NCI-H226 (cell line): ENCODE measurements around the gene PTP4A2.
"Not testable (repeated sequence)": the region's sequence is repeated elsewhere in the genome, so short reads cannot be mapped to it uniquely, and the experiment has no call there.

Source experiments
- DNase-seq: peaks from one replicate; pipeline ENCODE4 v3.0.0-alpha.2; 2015

The PTP4A2 gene

GRCh38 chr1:31923901-31924535, 14.2 kb downstream of the PTP4A2 start:
- DNase-seq: no peak

DNA sequence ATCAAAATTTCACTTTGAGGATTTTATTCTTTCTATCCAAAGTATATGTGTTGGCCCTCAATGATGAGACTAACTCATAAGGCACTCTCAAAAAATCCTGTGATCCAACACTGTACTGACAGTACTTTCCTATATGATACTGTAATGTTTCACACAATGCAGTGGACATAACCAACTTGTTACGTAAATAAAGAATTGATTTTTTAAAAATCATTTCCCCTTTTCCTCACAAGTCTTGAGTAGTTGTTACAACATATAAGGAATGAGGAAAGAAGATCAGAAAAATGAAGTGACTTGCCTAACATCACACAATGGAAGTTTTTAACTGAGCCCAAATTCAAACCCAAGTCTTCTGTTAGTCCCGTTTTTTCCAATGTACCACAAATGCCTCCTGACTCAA, 17.2 kb downstream of the PTP4A2 start:
- no peak for DNase-seq

DNA sequence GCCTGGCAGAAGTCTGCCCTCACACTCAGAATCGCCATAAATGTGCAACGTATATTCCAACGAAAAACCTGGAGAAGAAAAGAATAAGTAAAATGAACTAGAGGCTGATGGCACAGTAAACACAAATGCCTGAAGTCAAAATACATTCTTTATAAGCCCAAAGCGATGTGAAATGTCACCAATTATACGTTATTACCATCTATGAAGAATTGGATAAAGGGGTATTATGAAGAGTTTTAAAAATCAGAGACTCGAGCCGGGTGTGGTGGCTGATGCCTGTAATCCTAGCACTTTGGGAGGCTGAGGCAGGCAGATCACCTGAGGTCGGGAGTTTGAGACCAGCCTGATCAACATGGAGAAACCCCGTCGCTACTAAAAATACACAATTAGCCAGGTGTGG, 18.6 kb downstream of the PTP4A2 start:
- no peak for DNase-seq

DNA sequence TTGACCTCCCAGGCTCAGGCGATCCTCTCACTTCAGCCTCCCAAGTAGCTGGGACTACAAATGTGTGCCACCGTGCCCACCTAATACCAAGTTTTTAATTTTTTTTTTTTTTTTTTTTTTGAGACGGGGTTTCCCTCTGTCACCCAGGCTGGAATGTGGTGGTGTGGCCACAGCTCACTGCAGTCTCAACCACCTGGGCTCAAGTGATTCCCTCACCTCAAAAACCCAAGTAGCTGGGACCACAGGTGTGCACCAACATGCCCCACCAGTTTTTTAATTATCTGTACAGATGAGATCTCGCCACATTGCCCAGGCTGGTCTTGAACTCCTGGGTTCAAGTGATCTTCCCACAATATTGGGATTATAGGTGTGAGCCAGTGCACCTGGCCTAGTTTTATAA, 22.7 kb downstream of the PTP4A2 start:
- no peak for DNase-seq

DNA sequence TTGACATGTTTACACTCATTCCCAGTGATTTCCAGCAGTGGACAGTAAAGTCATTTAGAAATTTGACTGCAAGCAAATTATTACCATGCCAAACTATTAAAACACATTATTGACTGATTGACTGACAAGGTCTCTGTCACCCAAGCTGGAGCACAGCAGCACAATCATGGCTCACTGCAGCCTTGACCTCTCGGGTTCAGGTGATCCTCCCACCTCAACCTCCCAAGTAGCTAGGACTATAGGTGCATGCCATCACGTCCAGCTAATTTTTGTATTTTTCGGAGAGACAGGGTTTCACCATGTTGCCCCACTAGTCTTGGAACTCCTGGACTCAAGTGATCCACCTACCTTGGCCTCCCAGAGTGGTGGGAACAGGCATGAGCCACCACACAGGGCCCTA, 24.2 kb downstream of the PTP4A2 start:
- no peak for DNase-seq

GRCh38 chr1:31912839-31913239, 25.3 kb downstream of the PTP4A2 start:
- no peak for DNase-seq

DNA sequence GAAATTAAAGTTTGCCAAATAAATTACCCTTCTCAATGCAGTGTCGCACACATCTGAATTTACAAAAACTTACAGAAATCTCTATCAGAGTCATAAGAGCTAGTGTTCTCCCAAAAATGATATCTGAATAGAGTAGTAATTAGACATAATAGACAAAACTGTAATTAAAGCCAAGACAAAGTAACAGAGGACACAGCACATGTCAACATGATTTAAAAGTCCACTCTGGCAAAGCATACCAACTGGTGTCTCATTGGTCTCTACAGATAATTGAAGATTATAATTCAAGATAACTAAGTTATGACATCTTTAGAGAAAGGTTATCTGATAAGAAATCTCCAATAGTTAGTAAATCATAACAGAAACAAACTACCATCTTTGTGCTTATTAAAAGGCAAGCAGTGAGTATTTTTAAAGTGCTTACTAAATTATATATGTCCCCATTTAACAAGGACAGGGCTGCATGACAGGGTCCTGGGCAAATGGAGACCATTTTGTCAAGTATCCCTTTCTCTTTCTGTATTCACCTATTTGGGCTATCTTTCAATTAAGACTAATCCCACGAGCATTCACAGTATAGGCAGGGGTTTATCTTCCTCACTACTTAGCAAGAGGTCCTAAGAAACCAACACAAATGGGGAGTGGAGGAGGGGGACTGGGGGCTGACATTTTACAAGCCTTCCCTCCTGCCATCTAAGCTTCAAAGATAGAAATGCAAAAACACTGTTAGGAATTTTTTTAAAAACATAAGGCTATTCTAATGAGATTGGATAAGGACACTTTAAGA, 26.0 kb downstream of the PTP4A2 start:
- DNase-seq: no peak

- DNase-seq: no peak
Observed at GRCh38 chr1:31910933-31911332, 27.2 kb downstream of the PTP4A2 start.

DNA sequence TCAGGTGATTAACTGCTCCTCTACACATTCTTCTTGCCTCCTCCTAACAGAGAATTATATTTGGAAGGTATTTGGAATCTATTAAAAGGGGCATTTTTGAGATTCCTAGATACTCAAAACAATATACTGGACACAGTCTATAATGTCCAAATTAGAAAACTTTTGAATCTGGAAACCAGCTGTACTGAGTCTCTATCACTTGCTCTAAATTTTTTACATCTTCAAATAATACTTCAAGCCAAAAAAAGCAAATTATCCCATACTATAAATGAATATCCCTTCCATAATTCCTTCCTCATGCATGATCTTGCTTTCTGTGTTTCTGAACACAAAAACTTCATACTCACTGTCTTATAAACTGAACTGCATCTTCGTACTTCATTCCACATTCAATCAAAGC, 28.5 kb downstream of the PTP4A2 start:
- no peak for DNase-seq

DNA sequence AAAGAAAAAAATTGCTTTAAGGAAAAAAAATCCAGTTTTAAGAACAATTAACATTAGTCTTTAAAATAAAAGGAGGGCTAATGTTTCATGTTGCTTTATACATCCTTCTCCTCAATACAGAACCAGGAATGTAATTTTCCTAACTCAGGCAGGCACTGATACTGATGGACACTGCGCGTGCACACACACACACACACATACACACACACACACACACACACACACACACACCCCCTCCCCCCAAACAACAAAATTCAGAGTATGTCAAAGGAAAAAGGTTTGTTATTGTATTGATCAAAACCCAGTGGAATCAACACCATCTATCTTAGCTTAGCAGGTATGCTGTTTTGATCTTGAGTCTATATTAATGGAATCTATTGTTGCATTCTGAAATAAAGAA, 31.6 kb downstream of the PTP4A2 start:
- no peak for DNase-seq

DNA sequence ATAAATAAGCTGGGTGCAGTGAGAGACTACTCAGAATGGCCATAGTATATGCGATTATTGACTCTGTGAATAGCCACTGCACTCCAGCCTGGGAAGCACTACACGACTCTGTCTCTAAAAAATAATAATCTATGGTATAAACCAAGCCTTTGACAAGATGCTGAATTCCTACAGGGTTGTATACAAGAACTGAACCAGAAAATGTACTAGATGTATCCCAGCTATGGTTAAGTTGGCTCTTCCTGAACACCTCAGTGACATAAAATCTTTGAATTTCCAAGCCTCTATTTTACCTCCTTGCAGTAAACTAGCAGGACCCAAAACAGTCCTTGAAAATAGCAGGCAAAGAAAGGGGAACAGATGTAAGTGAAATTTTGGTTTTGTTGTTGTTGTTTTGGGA, 32.5 kb downstream of the PTP4A2 start:
- no peak for DNase-seq

DNA sequence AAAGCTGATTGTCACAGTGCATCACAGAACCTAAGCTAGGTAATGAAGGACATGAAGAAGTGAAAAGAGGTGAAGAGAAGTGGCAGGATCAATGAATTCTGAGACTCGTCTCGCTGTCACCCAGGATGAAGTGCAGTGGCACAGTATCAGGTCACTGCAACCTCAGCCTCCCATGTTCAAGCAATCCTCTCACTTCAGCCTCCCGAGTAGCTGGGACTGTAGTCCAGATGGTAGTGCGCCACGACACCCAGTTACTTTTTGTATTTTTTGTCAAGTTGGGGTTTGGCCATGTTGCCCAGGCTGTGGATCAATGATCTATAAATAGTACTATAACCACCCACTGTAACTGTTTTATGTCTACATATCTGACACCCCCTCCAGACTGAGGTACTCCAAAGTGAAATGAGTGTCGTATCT, 33.1 kb downstream of the PTP4A2 start:
- DNase-seq: no peak

DNA sequence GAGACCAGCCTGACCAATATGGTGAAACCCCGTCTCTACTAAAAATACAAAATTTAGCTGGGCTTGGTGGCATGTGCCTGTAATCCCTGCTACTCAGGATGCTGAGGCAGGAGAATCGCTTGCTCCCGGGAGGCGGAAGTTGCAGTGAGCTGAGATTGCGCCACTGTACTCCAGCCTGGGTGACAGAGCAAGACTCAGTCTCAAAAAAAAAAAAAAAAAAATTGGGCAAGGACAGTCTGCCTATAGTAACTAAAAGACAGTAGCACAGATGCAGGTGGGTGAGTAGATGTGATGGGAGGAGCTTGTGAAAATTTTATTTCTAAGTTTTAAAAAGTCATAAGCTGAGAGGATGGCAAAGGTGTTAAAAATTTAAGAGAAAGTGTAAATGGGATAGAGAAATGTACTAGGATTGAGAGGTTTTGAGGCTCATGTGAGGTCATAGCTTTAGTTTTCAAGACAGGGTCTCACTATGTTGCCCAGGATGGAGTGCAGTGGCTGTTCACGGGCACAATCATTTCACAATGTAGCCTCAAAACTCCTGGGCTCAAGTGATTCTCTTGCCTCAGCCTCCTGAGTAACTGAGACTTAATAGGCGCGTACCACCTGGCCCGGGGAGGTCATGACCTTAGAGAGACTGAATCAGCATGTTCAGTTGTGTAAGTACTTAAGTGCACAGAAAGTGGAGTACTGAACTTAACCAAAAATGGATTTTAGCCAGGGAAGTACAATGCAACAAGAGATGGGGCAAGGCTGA, 33.7 kb downstream of the PTP4A2 start:
- DNase-seq: no peak

DNA sequence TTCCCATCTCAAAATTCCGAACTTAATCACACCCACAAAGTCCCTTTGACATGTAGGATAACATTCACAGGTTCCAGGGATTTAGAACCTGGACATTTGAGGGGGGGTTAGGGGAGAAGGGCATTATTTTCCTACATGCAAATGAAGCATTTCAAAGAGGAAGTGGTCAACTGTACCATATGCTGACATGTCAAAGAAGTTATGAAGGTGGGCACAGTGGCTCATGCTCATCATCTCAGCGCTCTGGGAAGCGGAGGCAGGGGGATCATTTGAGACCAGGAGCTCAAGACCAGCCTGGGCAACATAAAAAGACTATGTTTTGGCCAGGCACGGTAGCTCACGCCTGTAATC, 35.7 kb downstream of the PTP4A2 start:
- DNase-seq: no peak

- no peak for DNase-seq
Observed at GRCh38 chr1:31901838-31902509, 36.2 kb downstream of the PTP4A2 start.

GRCh38 chr1:31900790-31901189, 37.4 kb downstream of the PTP4A2 start:
- no peak for DNase-seq

- DNase-seq: no peak
Observed at GRCh38 chr1:31897526-31898100, 40.6 kb downstream of the PTP4A2 start.

DNA sequence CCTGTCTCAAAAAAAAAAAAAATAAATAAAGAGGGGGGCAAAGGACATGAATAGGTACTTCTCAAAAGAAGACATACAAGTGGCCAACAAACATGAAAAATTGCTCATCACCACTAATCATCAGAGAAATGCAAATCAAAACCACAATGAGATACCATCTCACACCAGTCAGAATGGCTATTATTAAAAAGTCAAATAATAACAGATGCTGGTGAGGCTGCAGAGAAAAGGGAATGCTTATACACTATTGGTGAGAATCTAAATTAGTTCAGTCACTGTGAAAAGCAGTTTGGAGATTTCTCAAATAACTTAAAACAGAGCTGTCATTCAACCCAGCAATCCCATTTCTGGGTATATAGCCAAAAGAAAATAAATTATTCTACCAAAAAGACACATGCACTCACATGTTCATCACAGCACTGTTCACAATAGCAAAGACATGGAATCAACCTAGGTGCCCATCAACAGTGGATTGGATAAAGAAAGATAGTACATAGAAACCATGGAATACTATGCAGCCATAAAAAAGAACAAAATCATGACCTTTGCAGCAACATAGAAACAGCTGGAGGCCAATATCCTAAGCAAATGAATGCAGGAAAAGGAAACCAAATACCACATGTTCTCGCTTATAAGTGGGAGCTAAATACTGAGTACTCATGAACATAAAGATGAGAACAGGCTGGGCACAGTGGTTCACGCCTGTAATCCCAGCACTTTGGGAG, 42.5 kb downstream of the PTP4A2 start:
- not testable (repeated sequence) for DNase-seq

DNA sequence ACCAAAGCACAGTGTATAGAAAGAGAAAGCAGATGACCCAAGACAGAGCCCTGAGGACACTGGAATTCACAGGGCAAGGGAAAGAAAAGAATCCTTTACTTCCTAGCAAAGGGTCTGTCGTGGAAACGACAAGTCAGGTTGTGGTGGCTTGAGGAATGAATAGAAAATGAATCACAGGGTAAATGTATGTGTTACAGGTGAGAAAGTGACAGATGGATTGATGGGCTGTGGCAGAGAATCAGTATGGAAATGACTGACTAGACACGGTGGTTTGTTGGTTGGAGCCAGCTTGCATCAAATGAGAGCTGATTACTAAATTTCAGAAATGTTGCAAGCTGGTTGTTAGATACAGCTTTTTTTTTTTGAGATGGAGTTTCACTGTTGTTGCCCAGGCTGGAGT, 46.9 kb downstream of the PTP4A2 start:
- DNase-seq: no peak

GRCh38 chr1:31888291-31888690, 49.9 kb downstream of the PTP4A2 start:
- no peak for DNase-seq

- peak; percentile 37 for DNase-seq
Observed at GRCh38 chr1:31886866-31887265, 51.3 kb downstream of the PTP4A2 start.

- no peak for DNase-seq
Observed at GRCh38 chr1:31885851-31886250, 52.3 kb downstream of the PTP4A2 start.
